ENCODE measurements around the gene PCSK1.

The PCSK1 gene

GRCh38 chr5:96354237-96354636 lies 78.8 kb downstream of the PCSK1 start:
- no peak for TF ChIP-seq CTCF (IDR thresholded peaks at IDR 0.05; ENCODE audit: low read depth, low read length)
- H3K4me3 ChIP-seq (ENCODE audit: low read depth, low read length), result no peak overlapping the region
- no peaks in the 10 kb centered on the region for H3K9me3 ChIP-seq
- no peaks in the 10 kb centered on the region for H3K36me3 ChIP-seq
- no peaks in the 10 kb centered on the region for H3K4me1 ChIP-seq
- no peak for DNase-seq
- no peaks in the 10 kb centered on the region for H3K27me3 ChIP-seq

- Histone ChIP-seq H3K4me3 (ENCODE audit: low read depth, low read length) (no peak overlapping the region), H3K9me3 (no peaks in the 10 kb centered on the region), H3K27me3 (no peaks in the 10 kb centered on the region), H3K4me1 (no peaks in the 10 kb centered on the region), H3K36me3 (no peaks in the 10 kb centered on the region)
- no peak for TF ChIP-seq CTCF (IDR thresholded peaks at IDR 0.05; ENCODE audit: low read depth, low read length)
- DNase-seq, result no peak
These were observed 79.8 kb downstream of the PCSK1 start for GRCh38 chr5:96353220-96353619.

GRCh38 chr5:96350678-96351077 lies 82.4 kb downstream of the PCSK1 start:
- Histone ChIP-seq H3K9me3 (no peaks in the 10 kb centered on the region), H3K4me1 (no peaks in the 10 kb centered on the region), H3K4me3 (ENCODE audit: low read depth, low read length) (no peak overlapping the region), H3K36me3 (no peaks in the 10 kb centered on the region), H3K27me3 (no peaks in the 10 kb centered on the region)
- no peak for TF ChIP-seq CTCF (IDR thresholded peaks at IDR 0.05; ENCODE audit: low read depth, low read length)
- DNase-seq, result no peak

- H3K4me3 ChIP-seq (ENCODE audit: low read depth, low read length), result no peak overlapping the region
- TF ChIP-seq CTCF (IDR thresholded peaks at IDR 0.05; ENCODE audit: low read depth, low read length), result no peak
- no peak for DNase-seq
- H3K36me3 ChIP-seq, result no peaks in the 10 kb centered on the region
- no peaks in the 10 kb centered on the region for H3K9me3 ChIP-seq
- no peaks in the 10 kb centered on the region for H3K27me3 ChIP-seq
- no peaks in the 10 kb centered on the region for H3K4me1 ChIP-seq
These were observed 84.5 kb downstream of the PCSK1 start for GRCh38 chr5:96348536-96348935.

GRCh38 chr5:96347502-96348292 lies 85.4 kb downstream of the PCSK1 start:
- Histone ChIP-seq H3K27me3 (no peaks in the 10 kb centered on the region), H3K4me3 (ENCODE audit: low read depth, low read length) (no peak overlapping the region), H3K36me3 (no peaks in the 10 kb centered on the region), H3K4me1 (no peaks in the 10 kb centered on the region), H3K9me3 (no peaks in the 10 kb centered on the region)
- no peak for DNase-seq
- no peak for TF ChIP-seq CTCF (IDR thresholded peaks at IDR 0.05; ENCODE audit: low read depth, low read length)

Data from BE2C (cell line).